ENCODE results near the gene LMAN2. TPM values are rescaled to one million over a fixed set of nuclear protein-coding genes. Genes with fewer than 3 reads are reported as not detected.

The LMAN2 gene, protein sequence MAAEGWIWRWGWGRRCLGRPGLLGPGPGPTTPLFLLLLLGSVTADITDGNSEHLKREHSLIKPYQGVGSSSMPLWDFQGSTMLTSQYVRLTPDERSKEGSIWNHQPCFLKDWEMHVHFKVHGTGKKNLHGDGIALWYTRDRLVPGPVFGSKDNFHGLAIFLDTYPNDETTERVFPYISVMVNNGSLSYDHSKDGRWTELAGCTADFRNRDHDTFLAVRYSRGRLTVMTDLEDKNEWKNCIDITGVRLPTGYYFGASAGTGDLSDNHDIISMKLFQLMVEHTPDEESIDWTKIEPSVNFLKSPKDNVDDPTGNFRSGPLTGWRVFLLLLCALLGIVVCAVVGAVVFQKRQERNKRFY
- polyA plus RNA-seq (2011; rRNA removed) (150 and 212 TPM in 2 replicates), polyA minus RNA-seq (2011; rRNA and poly(A)+ RNA removed) (183 and 249 TPM in 2 replicates)

DNA sequence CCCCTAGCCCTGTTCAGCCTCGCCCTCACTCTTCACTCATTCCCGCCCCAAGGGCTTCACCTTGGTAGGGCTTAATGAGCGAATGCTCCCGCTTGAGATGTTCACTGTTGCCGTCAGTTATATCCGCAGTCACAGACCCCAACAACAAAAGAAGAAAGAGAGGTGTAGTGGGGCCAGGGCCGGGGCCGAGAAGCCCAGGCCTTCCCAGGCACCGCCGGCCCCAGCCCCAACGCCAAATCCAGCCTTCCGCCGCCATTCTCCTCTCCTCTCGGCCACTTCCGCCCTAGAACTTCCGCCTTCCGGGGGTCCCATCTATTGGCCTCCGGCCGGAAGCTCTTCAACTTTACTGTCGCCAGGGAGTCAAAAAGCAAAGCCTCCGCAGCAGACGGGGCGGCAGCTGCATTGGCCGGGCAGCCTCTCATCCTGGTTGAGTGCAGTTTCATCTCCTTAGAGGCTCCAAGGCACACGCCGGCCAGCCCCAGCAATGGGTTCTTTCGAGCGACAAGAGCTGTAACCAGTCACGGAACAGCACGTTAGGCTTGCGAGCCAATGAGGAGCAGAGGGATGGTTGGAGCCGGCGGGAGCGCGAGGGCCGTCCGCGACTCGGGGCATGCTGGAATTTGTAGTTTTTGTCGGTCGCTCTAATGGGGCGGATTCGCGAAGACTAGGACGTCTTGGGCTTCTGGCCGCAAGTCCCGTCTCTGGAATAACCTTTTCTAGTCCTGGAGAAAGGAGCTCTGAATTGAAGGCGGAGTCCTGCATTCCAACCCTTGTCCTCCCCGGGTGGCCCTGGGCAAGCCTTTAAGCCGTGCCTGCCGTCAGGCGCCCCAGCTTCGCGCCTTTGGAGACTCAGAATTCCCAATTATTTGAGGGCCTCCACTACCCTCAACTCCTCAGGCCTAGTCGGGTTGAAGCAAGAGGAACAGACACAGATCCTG, at the start of gene LMAN2:
LMAN2 (minus strand) TSS at position 277 of the 938 bp plus-strand sequence; CDS start at position 256, 21 bp downstream.
- Histone ChIP-seq H3K9me3 (ENCODE audit: control insufficient read depth, insufficient read depth, low read length) (no peaks in the 10 kb centered on the region), H3K27me3 (ENCODE audit: control insufficient read depth, insufficient read depth, low read length) (peaks cover 2% of the 10 kb centered on the region), H3K4me3 (ENCODE audit: low read depth, low read length) (peak within 1 kb of the TSS; percentile 100), H3K27ac (ENCODE audit: low read depth, low read length) (peak within 1 kb of the TSS; percentile 98)
- DNase-seq (ENCODE audit: low read depth, low spot score): peak; percentile 91
- CTCF ChIA-PET: interaction anchor here (0.6 to 3.0 kb wide), 10 partner anchors 9 to 237 kb away, joined by 3 to 10 read pairs (median 4); no protein-coding TSS in a partner anchor
- POLR2A ChIA-PET: interaction anchor here (0.6 to 1.5 kb wide), 12 partner anchors 8 to 814 kb away, joined by 3 to 7 read pairs (median 4); partner anchors contain the start of genes GRK6 and RNF44
- TF ChIP-seq, protein P1, sequence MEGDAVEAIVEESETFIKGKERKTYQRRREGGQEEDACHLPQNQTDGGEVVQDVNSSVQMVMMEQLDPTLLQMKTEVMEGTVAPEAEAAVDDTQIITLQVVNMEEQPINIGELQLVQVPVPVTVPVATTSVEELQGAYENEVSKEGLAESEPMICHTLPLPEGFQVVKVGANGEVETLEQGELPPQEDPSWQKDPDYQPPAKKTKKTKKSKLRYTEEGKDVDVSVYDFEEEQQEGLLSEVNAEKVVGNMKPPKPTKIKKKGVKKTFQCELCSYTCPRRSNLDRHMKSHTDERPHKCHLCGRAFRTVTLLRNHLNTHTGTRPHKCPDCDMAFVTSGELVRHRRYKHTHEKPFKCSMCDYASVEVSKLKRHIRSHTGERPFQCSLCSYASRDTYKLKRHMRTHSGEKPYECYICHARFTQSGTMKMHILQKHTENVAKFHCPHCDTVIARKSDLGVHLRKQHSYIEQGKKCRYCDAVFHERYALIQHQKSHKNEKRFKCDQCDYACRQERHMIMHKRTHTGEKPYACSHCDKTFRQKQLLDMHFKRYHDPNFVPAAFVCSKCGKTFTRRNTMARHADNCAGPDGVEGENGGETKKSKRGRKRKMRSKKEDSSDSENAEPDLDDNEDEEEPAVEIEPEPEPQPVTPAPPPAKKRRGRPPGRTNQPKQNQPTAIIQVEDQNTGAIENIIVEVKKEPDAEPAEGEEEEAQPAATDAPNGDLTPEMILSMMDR (IDR thresholded peaks at IDR 0.05; ENCODE audit: low read depth, low read length): no peak

DNA sequence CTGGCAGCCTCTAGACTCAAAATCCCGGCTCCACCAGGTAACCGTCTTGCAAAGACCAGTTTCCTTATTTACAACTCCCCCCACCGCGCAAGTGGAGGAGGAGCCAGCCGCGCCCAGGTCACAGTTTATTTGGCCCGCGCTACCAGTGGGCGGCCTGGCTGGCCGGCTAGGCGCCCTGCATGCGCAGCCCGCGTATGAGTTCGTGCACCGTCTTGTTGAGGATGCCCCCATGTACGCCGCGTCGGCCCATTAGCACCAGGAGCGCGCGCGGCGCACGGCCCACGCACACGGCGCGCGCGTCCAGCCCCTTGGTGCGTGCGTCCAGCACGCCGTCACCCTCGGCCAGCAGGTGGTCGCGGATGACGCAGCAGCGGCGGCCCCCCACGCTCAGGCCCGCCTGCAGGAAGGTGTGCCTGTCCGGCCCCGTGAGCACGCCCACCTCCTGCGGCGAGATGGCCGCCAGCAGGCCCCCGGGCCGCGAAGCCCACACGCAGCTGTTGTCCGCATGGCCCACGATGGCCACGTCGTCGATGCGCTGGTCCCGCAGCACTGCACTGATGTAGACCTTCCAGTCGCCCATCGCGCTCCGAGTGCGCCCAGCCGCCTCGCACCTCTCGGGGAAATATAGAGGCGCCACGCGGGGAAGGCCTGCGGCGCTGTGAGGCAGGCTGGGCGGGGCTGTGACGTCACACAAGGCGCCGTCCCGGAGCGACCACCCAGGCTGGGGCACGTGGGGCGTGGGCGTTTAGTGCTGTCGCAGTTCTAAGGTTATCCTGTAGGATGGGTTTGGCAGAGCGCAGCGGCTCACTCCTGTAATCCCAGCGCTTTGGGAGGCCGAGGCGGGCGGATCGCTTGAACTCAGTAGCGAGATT, 48.8 kb upstream of the LMAN2 start, which contains the start of gene PFN3:
PFN3 (minus strand) TSS at position 665 of the 872 bp plus-strand sequence; CDS start at position 580, 85 bp downstream.
- Histone ChIP-seq H3K9me3 (ENCODE audit: control insufficient read depth, insufficient read depth, low read length) (peaks cover 10% of the 10 kb centered on the region; the same call in 1 of the 2 replicates), H3K27me3 (ENCODE audit: control insufficient read depth, insufficient read depth, low read length) (peaks cover 68% of the 10 kb centered on the region), H3K27ac (ENCODE audit: low read depth, low read length) (no peak within 1 kb of the TSS), H3K4me3 (ENCODE audit: low read depth, low read length) (no peak within 1 kb of the TSS)
- DNase-seq (ENCODE audit: low read depth, low spot score): no peak
- TF ChIP-seq, protein P1 (IDR thresholded peaks at IDR 0.05; ENCODE audit: low read depth, low read length): no peak
- CTCF ChIA-PET: interaction anchor here (1.5 to 5.6 kb wide), 3 partner anchors 9 to 52 kb away, joined by 3 to 120 read pairs (median 90); no protein-coding TSS in a partner anchor
- POLR2A ChIA-PET: no interaction called here

DNA sequence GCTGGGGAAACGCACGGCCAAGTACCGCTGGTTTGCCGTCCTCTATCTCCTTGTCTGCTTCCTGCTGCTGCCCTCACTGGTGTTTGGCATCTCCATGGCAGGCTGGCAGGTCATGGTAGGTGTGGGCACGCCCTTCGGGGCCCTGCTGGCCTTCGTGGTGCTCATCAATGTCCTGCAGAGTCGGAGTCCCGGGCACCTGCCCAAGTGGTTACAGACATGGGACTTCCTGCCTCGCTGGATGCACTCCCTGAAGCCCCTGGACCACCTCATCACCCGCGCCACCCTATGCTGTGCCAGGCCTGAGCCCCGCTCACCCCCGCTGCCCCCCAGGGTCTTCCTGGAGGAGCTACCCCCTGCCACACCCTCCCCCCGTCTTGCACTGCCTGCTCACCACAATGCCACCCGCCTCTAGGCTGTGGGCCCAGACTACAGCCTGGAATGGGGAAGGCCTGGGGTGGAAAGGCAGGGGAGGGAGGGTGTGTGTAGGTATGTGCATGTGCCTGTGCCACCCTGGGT, 46.5 kb upstream of the LMAN2 start:
- peaks cover 70% of the 10 kb centered on the region for H3K27me3 ChIP-seq (ENCODE audit: control insufficient read depth, insufficient read depth, low read length)
- CTCF ChIA-PET: no interaction called here
- TF ChIP-seq, protein P1 (IDR thresholded peaks at IDR 0.05; ENCODE audit: low read depth, low read length): no peak
- H3K27ac ChIP-seq (ENCODE audit: low read depth, low read length): no peak overlapping the region
- DNase-seq (ENCODE audit: low read depth, low spot score): no peak
- POLR2A ChIA-PET: no interaction called here
- peaks cover 10% of the 10 kb centered on the region; the same call in 1 of the 2 replicates for H3K9me3 ChIP-seq (ENCODE audit: control insufficient read depth, insufficient read depth, low read length)
- no peak overlapping the region for H3K4me3 ChIP-seq (ENCODE audit: low read depth, low read length)

- H3K27ac ChIP-seq (ENCODE audit: low read depth, low read length): no peak overlapping the region
- TF ChIP-seq, protein P1 (IDR thresholded peaks at IDR 0.05; ENCODE audit: low read depth, low read length): no peak
- H3K9me3 ChIP-seq (ENCODE audit: control insufficient read depth, insufficient read depth, low read length): peaks cover 7% of the 10 kb centered on the region; the same call in 1 of the 2 replicates
- CTCF ChIA-PET: no interaction called here
- H3K27me3 ChIP-seq (ENCODE audit: control insufficient read depth, insufficient read depth, low read length): peaks cover 60% of the 10 kb centered on the region
- no peak for DNase-seq (ENCODE audit: low read depth, low spot score)
- POLR2A ChIA-PET: no interaction called here
- no peak overlapping the region for H3K4me3 ChIP-seq (ENCODE audit: low read depth, low read length)
Measured at GRCh38 chr5:177396807-177397206, 45.3 kb upstream of the LMAN2 start.

Measured in AG04450 (cell line).